ENCODE data around the gene LCT. TPM values are rescaled to one million over a fixed set of nuclear protein-coding genes. Genes with fewer than 3 reads are reported as not detected.

The LCT gene
- total RNA-seq, 2 donors from 2014 or later, result 0.11 TPM

- peaks cover 3% of the 10 kb centered on the region for H3K4me1 ChIP-seq (ENCODE audit: control insufficient read depth, insufficient read depth, low read length)
- no peak overlapping the region for H3K4me3 Mint-ChIP-seq
- peak overlapping the region; percentile 52 for H3K27ac Mint-ChIP-seq
- H3K36me3 Mint-ChIP-seq (ENCODE audit: low read depth), result peaks cover 86% of the 10 kb centered on the region
- no peaks in the 10 kb centered on the region for H3K9me3 ChIP-seq (ENCODE audit: control insufficient read depth, low read length)
- no peaks in the 10 kb centered on the region for H3K27me3 Mint-ChIP-seq (ENCODE audit: insufficient read depth)
- WGBS, 2 experiments (ENCODE audit: insufficient coverage in 1 of 2, insufficient read length in 1 of 2), result 95 to 100% methylated on average over 2 of the region's 3 CpGs
- peaks cover 4% of the 10 kb centered on the region for H3K4me1 Mint-ChIP-seq
- H3K27me3 ChIP-seq (ENCODE audit: control insufficient read depth, insufficient read depth, low read length, poor library complexity, severe bottlenecking), result no peaks in the 10 kb centered on the region
- no peak for TF ChIP-seq CTCF (conservative IDR thresholded peaks at IDR 0.05)
- no peak overlapping the region for H3K27ac ChIP-seq (ENCODE audit: low read depth, low read length)
- H3K9me3 Mint-ChIP-seq, result no peaks in the 10 kb centered on the region
- no peak overlapping the region for H3K4me3 ChIP-seq (ENCODE audit: low read length)
- DNase-seq, result no peak
- no peak overlapping the region for H3K9ac ChIP-seq (ENCODE audit: extremely low read depth, low read length, poor library complexity, severe bottlenecking)
- peaks cover 90% of the 10 kb centered on the region for H3K36me3 ChIP-seq (ENCODE audit: control insufficient read depth, insufficient read depth, low read length)
These were observed 12.1 kb upstream of the LCT start for GRCh38 chr2:135849087-135849486.

DNA sequence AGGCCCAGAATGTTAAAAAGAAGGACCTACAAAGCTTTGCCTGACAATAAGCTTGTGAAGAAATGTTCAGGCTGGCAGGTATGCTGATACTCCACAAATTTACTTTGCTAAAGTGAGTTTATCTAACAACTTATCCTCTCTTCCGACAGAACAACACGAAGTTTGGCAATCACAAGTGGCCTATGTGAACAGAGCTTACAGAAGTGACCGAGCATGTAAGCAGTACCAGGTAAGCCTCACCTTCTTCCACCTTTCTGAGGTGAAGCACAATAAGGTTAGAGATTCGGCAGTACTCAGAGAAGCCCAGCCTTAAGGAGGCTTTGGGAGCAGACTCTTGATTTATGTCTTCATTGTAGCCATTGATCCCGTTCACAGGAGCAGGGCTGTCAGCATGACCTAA is 9.0 kb upstream of the LCT start:
- DNase-seq, result no peak
- Histone ChIP-seq H3K27ac (ENCODE audit: low read depth, low read length) (no peak overlapping the region), H3K4me3 (ENCODE audit: low read length) (no peak overlapping the region), H3K27me3 (ENCODE audit: control insufficient read depth, insufficient read depth, low read length, poor library complexity, severe bottlenecking) (no peaks in the 10 kb centered on the region), H3K4me1 (ENCODE audit: control insufficient read depth, insufficient read depth, low read length) (no peaks in the 10 kb centered on the region), H3K9ac (ENCODE audit: extremely low read depth, low read length, poor library complexity, severe bottlenecking) (no peak overlapping the region), H3K36me3 (ENCODE audit: control insufficient read depth, insufficient read depth, low read length) (peaks cover 92% of the 10 kb centered on the region), H3K9me3 (ENCODE audit: control insufficient read depth, low read length) (no peaks in the 10 kb centered on the region)
- Mint-ChIP-seq H3K27me3 (ENCODE audit: insufficient read depth) (no peaks in the 10 kb centered on the region), H3K27ac (peak overlapping the region; percentile 58), H3K36me3 (ENCODE audit: low read depth) (peaks cover 82% of the 10 kb centered on the region), H3K9me3 (no peaks in the 10 kb centered on the region), H3K4me1 (peaks cover under 1% of the 10 kb centered on the region), H3K4me3 (no peak overlapping the region)
- no peak for TF ChIP-seq CTCF (conservative IDR thresholded peaks at IDR 0.05)
- WGBS, 2 experiments (ENCODE audit: insufficient coverage in 1 of 2, insufficient read length in 1 of 2), result 92 to 93% methylated on average over 4 to 5 of the region's 5 CpGs

- Histone ChIP-seq H3K27ac (ENCODE audit: low read depth, low read length) (no peak overlapping the region), H3K4me3 (ENCODE audit: low read length) (no peak overlapping the region), H3K27me3 (ENCODE audit: control insufficient read depth, insufficient read depth, low read length, poor library complexity, severe bottlenecking) (no peaks in the 10 kb centered on the region), H3K9ac (ENCODE audit: extremely low read depth, low read length, poor library complexity, severe bottlenecking) (no peak overlapping the region), H3K9me3 (ENCODE audit: control insufficient read depth, low read length) (no peaks in the 10 kb centered on the region), H3K4me1 (ENCODE audit: control insufficient read depth, insufficient read depth, low read length) (no peaks in the 10 kb centered on the region), H3K36me3 (ENCODE audit: control insufficient read depth, insufficient read depth, low read length) (peaks cover 92% of the 10 kb centered on the region)
- H3K27me3 Mint-ChIP-seq (ENCODE audit: insufficient read depth), result no peaks in the 10 kb centered on the region
- no peaks in the 10 kb centered on the region for H3K4me1 Mint-ChIP-seq
- H3K9me3 Mint-ChIP-seq, result no peaks in the 10 kb centered on the region
- H3K4me3 Mint-ChIP-seq, result no peak overlapping the region
- TF ChIP-seq CTCF (conservative IDR thresholded peaks at IDR 0.05), result peak; percentile 59
- no peak overlapping the region for H3K27ac Mint-ChIP-seq
- H3K36me3 Mint-ChIP-seq (ENCODE audit: low read depth), result peaks cover 82% of the 10 kb centered on the region
- DNase-seq, result no peak
- 97 to 98% methylated on average over 3 of the region's 3 CpGs for WGBS, 2 experiments (ENCODE audit: insufficient coverage in 1 of 2, insufficient read length in 1 of 2)
These were observed 8.3 kb upstream of the LCT start for GRCh38 chr2:135845257-135845656.

Measured in endodermal cell (in vitro differentiated cells).